Heart left ventricle (tissue), 16 donors: ENCODE data around the gene LIPN. TPM values are rescaled to one million over a fixed set of nuclear protein-coding genes. Genes with fewer than 3 reads are reported as not detected.

ENCODE experiments used
- ATAC-seq, 4 donors: fragments of 200-7000 bp; cut with Tn5 transposase; one replicate each; pipeline ENCODE4 v1.9.1; 2020 to 2022; ENCODE audit warnings: moderate library complexity in 4 of 4, mild to moderate bottlenecking in 3 of 4, moderate number of reproducible peaks in 1 of 4
- DNase-seq, 5 donors: peaks; one replicate each; pipeline ENCODE4 v3.0.0-alpha.2; 2020
- H3K27ac ChIP-seq, 12 donors: fragments of 200-600 bp; sonication (generic) in 4 of 12; one replicate each; pipeline versions ENCODE4 v1.5.0 to v1.8.0; 2016 to 2022; ENCODE audit warnings: mild to moderate bottlenecking in 2 of 12
- H3K27me3 ChIP-seq, 9 donors: fragments of 200-600 bp; sonication (generic) in 2 of 9; one replicate each; pipeline versions ENCODE4 v1.5.1 to v1.8.0; 2016 to 2022; ENCODE audit warnings: mild to moderate bottlenecking in 3 of 9
- H3K36me3 ChIP-seq, 9 donors: fragments of 200-600 bp; sonication (generic) in 2 of 9; one replicate each; pipeline versions ENCODE4 v1.5.0 to v1.8.0; 2018 to 2022; ENCODE audit warnings: mild to moderate bottlenecking in 2 of 9
- H3K4me1 ChIP-seq, 12 donors: fragments of 200-600 bp; sonication (generic) in 4 of 12; one replicate each; pipeline versions ENCODE4 v1.5.0 to v1.8.0; 2016 to 2022; ENCODE audit warnings: mild to moderate bottlenecking in 3 of 12
- H3K4me3 ChIP-seq, 12 donors: fragments of 200-600 bp; sonication (generic) in 4 of 12; one replicate each; pipeline versions ENCODE4 v1.5.0 to v1.8.0; 2017 to 2022; ENCODE audit warnings: mild to moderate bottlenecking in 9 of 12, moderate library complexity in 4 of 12
- H3K9me3 ChIP-seq, 12 donors: fragments of 200-600 bp; sonication (generic) in 4 of 12; one replicate each; pipeline versions ENCODE4 v1.5.0 to v1.8.0; 2016 to 2022; ENCODE audit warnings: mild to moderate bottlenecking in 1 of 12
- POLR2A ChIP-seq, 2 donors: fragments of 450-650 bp; IDR thresholded peaks; one replicate each; pipeline ENCODE4 v1.6.1; 2017; ENCODE audit warnings: antibody characterized with exemption in 2 of 2, mild to moderate bottlenecking in 2 of 2, moderate library complexity in 2 of 2
- WGBS, 4 donors: extraction: QIAGEN DNeasy Blood & Tissue Kit in 2 of 4; methylation state at CpG; one replicate each; pipeline versions ENCODE4 v1.1.5 to v1.1.7; 2013 to 2018; 5-methylcytosine and 5-hydroxymethylcytosine counted together
- intact Hi-C, 10 donors: fragments of 100-400 bp; cut with DNase I; formaldehyde crosslinking; loops; one replicate each; pipeline versions ENCODE4 v1.11.1 to v1.14.2; 2022
- polyA plus RNA-seq, 2 donors: library from polyadenylated mRNA; stranded (reverse); fragments of 200-250 nt; gene quantifications; one replicate each; pipeline ENCODE4 v1.2.3, GENCODE V29; 2013
- total RNA-seq, 9 donors: library from RNA; depleted of rRNA in 2 of 9; stranded (reverse); fragments of >200 nt in 2 of 9; fragmentation: NEBNext Ultra II Directional in 3 of 9; extraction: Animal tissue kit (Norgen Biotek cat#: 25700) in 3 of 9; gene quantifications; one replicate each; pipeline versions ENCODE4 v1.1.0 to v1.2.4, GENCODE V29; 2016 to 2023
- TF ChIP-seq, protein P1 (sequence below), 12 donors: fragments of 200-600 bp; sonication (generic) in 4 of 12; IDR thresholded peaks; one replicate each; pipeline versions ENCODE4 v1.5.0 to v1.8.0; 2018 to 2022; ENCODE audit warnings: antibody characterized with exemption in 12 of 12, mild to moderate bottlenecking in 5 of 12
- donor health status: ischemic (EF 13 %, LVEDD 7.1; RV severe dilation, severe dysfunction).
- donor health status: healthy with polysubstance abuse.
- donor health status: DM: no; HTN: yes; CAD: no.
- donor health status: DM: no; HTN: no; CAD: no.
- donor health status: ischemic (EF 25% LVEDD 6.9; RV normal size, moderate dysfunction).
- donor health status: ischemic (EF 25% LVEDD 5.7; RV mildly dilated, moderate dysfunction).
- donor health status: healthy.
- donor health status: DM: yes; HTN: yes; CAD: no.
- donor health status: ischemic (EF 35%, LVEDD 5.7; RV mildly dilated, moderate dysfunction).
- donor health status: nonischemic (EF 11% LVEDD 7.7; RV severe dilation, severe dysfunction).
- donor health status: DM: yes; HTN: yes; CAD: no.
- donor health status: PGD.
- donor health status: ischemic (EF 29% LVEDD 5.4; RV normal size, mild dysfunction).
- donor health status: nonischemic (EF 23%, LVEDD 6.1; RV moderate dilation, normal function).

LIPN gene
- total and polyA plus RNA-seq, 11 donors, result 0.43 TPM; not detected in 10

DNA sequence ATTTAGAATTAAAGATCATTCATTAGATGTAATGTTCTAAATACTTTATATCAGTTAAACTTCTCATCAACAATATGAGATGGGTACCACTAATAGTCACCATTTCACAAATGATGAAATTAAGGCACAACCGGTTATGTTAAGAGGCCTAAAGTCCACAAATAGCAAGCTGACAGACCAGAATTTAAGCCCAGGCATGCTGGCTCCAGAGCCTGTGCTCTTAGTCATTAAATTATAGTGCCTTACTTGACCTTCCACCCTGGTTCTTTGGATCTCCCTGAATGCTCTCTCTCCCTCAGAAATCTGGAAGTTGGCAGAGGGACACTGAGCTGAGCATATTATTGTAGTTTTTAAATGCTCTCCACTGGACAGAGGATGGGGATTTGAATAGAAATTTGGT lies 3.6 kb downstream of the LIPN start:
- peaks cover 0 to 6% (median 0%) of the 10 kb centered on the region in 12 donors for H3K4me1 ChIP-seq
- H3K9me3 ChIP-seq, result no peaks in the 10 kb centered on the region
- ATAC-seq, result no peak
- H3K27me3 ChIP-seq, result no peaks in the 10 kb centered on the region
- WGBS, 4 donors, result 68 to 77% (median 71%) methylated on average over 1 of the region's 1 CpG
- H3K27ac ChIP-seq, result no peak overlapping the region
- intact Hi-C loops, result no loop called here
- no peak for DNase-seq
- H3K4me3 ChIP-seq, result no peak overlapping the region
- TF ChIP-seq, protein P1, sequence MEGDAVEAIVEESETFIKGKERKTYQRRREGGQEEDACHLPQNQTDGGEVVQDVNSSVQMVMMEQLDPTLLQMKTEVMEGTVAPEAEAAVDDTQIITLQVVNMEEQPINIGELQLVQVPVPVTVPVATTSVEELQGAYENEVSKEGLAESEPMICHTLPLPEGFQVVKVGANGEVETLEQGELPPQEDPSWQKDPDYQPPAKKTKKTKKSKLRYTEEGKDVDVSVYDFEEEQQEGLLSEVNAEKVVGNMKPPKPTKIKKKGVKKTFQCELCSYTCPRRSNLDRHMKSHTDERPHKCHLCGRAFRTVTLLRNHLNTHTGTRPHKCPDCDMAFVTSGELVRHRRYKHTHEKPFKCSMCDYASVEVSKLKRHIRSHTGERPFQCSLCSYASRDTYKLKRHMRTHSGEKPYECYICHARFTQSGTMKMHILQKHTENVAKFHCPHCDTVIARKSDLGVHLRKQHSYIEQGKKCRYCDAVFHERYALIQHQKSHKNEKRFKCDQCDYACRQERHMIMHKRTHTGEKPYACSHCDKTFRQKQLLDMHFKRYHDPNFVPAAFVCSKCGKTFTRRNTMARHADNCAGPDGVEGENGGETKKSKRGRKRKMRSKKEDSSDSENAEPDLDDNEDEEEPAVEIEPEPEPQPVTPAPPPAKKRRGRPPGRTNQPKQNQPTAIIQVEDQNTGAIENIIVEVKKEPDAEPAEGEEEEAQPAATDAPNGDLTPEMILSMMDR (IDR thresholded peaks at IDR 0.05), result no peak
- TF ChIP-seq POLR2A (IDR thresholded peaks at IDR 0.05), result no peak
- H3K36me3 ChIP-seq, result no peaks in the 10 kb centered on the region

DNA sequence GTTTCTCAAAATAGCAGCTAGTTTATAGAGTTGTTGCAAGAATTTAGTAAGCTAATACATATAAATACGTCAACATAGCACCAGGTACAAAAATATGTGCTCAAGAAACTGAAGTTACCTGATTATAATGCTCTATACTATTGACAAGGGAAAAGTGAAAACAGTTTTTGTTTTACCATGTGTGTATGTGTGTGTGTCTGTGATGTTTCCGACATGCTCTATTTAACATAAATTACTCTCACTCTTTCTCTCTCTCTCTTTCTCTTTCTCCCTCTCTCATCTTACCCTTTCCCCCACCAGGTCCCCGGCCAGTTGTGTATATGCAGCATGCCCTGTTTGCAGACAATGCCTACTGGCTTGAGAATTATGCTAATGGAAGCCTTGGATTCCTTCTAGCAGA lies 4.3 kb downstream of the LIPN start:
- DNase-seq (no peak), ATAC-seq (no peak)
- no peak overlapping the region for H3K27ac ChIP-seq
- TF ChIP-seq POLR2A (IDR thresholded peaks at IDR 0.05), result no peak
- TF ChIP-seq, protein P1 (IDR thresholded peaks at IDR 0.05), result no peak
- H3K36me3 ChIP-seq, result no peaks in the 10 kb centered on the region
- H3K4me1 ChIP-seq, result peaks cover 0 to 6% (median 0%) of the 10 kb centered on the region in 12 donors
- intact Hi-C loops, result no loop called here
- H3K27me3 ChIP-seq, result no peaks in the 10 kb centered on the region
- no peaks in the 10 kb centered on the region for H3K9me3 ChIP-seq
- 81 to 89% (median 87%) methylated on average over 3 of the region's 3 CpGs for WGBS, 4 donors
- H3K4me3 ChIP-seq, result no peak overlapping the region

DNA sequence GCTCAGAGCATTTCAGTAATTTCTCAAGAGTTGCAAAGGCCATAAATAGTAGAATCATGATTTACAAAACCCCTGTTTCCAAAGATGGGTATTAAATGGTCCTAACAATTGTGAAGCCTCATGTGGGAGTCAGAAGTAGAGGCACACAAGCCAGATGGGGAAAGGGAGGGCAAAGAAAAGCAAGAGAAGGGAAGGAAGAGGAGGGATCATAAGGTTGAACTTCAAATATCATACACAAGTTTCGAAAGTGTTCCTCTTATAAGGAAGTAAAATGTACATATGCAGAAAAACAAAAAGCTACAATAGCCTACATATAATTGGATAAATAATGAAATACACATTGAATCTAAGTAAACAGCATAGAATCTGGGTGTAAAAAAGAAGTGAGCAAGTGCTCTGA lies 6.0 kb downstream of the LIPN start:
- peaks cover 0 to 6% (median 0%) of the 10 kb centered on the region in 12 donors for H3K4me1 ChIP-seq
- no peak overlapping the region for H3K4me3 ChIP-seq
- no peak for DNase-seq
- no peaks in the 10 kb centered on the region for H3K9me3 ChIP-seq
- TF ChIP-seq, protein P1 (IDR thresholded peaks at IDR 0.05), result no peak
- TF ChIP-seq POLR2A (IDR thresholded peaks at IDR 0.05), result no peak
- H3K36me3 ChIP-seq, result no peaks in the 10 kb centered on the region
- no peak for ATAC-seq
- WGBS, 4 donors, result 60 to 77% (median 71%) methylated on average over 1 of the region's 1 CpG
- intact Hi-C loops, result no loop called here
- no peaks in the 10 kb centered on the region for H3K27me3 ChIP-seq
- no peak overlapping the region for H3K27ac ChIP-seq

DNA sequence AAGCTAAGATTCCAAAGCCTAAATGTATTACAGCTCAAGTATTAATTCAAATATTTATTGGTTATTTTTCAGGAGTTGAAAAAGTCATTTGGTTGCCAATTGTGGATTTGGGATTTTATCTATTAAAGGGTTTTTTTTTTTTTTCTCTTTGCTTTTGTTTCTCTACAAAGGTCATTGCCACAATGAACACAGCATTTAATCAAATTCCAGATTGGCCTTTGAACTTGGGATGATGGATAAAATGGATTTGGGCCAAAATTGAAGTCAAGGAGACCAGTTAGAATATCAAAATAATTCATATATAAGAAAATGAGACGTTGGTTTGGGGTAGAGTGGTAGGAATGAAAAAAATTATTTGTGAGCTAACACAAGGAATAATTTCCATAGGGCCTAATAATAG lies 9.6 kb downstream of the LIPN start:
- no peak for DNase-seq
- H3K36me3 ChIP-seq, result no peaks in the 10 kb centered on the region
- peaks cover 0 to 6% (median 0%) of the 10 kb centered on the region in 12 donors for H3K4me1 ChIP-seq
- WGBS, 4 donors, result 53 to 70% (median 57%) methylated on average over 1 of the region's 1 CpG
- intact Hi-C loops, result no loop called here
- peaks cover 0 to 21% (median 1%) of the 10 kb centered on the region in 12 donors for H3K9me3 ChIP-seq
- H3K27ac ChIP-seq, result no peak overlapping the region
- no peak for TF ChIP-seq POLR2A (IDR thresholded peaks at IDR 0.05)
- TF ChIP-seq, protein P1 (IDR thresholded peaks at IDR 0.05), result no peak
- H3K4me3 ChIP-seq, result no peak overlapping the region
- no peak for ATAC-seq
- no peaks in the 10 kb centered on the region for H3K27me3 ChIP-seq
